Testis (tissue), 2 donors: ENCODE results near the gene SOHLH2.

ENCODE experiments used
- POLR2A ChIP-seq: fragments of 450-650 bp; IDR thresholded peaks from one replicate; pipeline ENCODE4 v1.6.1; 2017; ENCODE audit warnings: antibody characterized with exemption, mild to moderate bottlenecking, moderate library complexity
- TF ChIP-seq, protein P1 (sequence below), 3 experiments: fragments of 450-650 bp in 2 of 3; fragments of 200-600 bp in 1 of 3; sonication (generic) in 1 of 3; IDR thresholded peaks; one replicate each; pipeline ENCODE4 v1.5.1; 2016 to 2019; ENCODE audit warnings: antibody characterized with exemption in 3 of 3, mild to moderate bottlenecking in 2 of 3, moderate library complexity in 1 of 3

DNA sequence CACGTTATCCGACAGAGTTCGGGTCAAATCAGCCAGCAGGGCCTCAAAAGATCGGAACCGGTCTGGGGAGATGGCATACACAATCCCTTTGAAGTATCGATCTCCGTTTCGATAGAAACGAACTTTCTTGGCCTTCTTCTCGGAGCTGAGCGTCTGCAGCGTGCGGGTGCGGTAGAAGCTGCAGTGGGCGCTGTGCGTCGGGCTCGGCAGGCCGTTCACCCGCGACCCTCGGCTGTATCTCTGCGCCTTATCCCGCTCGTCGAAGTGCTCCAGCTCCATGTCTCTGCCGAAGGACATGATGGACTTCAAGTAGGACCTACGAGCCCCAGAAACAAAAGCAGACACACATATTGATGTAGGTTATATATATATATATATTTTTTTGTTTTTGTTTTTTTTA is 88.5 kb downstream of the SOHLH2 start:
- no peak for TF ChIP-seq POLR2A
- TF ChIP-seq, protein P1, sequence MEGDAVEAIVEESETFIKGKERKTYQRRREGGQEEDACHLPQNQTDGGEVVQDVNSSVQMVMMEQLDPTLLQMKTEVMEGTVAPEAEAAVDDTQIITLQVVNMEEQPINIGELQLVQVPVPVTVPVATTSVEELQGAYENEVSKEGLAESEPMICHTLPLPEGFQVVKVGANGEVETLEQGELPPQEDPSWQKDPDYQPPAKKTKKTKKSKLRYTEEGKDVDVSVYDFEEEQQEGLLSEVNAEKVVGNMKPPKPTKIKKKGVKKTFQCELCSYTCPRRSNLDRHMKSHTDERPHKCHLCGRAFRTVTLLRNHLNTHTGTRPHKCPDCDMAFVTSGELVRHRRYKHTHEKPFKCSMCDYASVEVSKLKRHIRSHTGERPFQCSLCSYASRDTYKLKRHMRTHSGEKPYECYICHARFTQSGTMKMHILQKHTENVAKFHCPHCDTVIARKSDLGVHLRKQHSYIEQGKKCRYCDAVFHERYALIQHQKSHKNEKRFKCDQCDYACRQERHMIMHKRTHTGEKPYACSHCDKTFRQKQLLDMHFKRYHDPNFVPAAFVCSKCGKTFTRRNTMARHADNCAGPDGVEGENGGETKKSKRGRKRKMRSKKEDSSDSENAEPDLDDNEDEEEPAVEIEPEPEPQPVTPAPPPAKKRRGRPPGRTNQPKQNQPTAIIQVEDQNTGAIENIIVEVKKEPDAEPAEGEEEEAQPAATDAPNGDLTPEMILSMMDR (IDR thresholded peaks at IDR 0.05), result no peak
